ENCODE results near the gene LRIF1. TPM values are rescaled to one million over a fixed set of nuclear protein-coding genes. Genes with fewer than 3 reads are reported as not detected.
A peak's percentile ranks its signal among the peaks of the same experiment; 100 is the strongest.

The LRIF1 gene
- total and polyA plus RNA-seq, 5 experiments from 2014 or later = 22.2 to 26.4 (median 25.9) TPM

DNA sequence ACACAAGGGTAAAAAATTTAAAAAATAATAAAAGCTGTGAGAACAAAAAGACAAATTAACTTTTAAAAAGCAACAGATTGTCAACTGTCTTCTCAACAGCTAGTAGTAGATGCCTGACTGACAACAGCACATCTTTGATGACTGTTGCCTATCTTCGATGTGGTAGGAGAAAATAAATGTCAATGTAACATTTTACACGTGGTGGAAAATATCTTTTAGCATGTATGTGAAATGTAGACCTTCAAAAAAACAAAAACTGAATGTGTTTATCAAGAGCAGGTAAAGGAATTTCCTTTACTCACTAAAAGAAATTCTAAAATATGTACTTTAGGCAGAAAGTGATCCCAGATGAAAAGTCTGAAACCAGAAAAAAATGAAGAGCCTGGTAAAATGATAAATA, 47.9 kb downstream of the LRIF1 start:
- ATAC-seq (no peak), DNase-seq (no peak)
- POLR2A ChIA-PET = no interaction called here
- no peak overlapping the region for H3K4me3 Mint-ChIP-seq
- H3K27me3 Mint-ChIP-seq = peaks cover 0 to 5% (median 2%) of the 10 kb centered on the region in 5 donors
- H3K9me3 Mint-ChIP-seq = peaks cover 0 to 26% (median 15%) of the 10 kb centered on the region in 9 donors
- peaks cover 2 to 15% (median 7%) of the 10 kb centered on the region in 4 donors for H3K4me1 Mint-ChIP-seq
- peaks cover 0 to 11% (median 5%) of the 10 kb centered on the region in 3 donors for H3K36me3 Mint-ChIP-seq
- H3K27ac Mint-ChIP-seq = no peak overlapping the region

DNA sequence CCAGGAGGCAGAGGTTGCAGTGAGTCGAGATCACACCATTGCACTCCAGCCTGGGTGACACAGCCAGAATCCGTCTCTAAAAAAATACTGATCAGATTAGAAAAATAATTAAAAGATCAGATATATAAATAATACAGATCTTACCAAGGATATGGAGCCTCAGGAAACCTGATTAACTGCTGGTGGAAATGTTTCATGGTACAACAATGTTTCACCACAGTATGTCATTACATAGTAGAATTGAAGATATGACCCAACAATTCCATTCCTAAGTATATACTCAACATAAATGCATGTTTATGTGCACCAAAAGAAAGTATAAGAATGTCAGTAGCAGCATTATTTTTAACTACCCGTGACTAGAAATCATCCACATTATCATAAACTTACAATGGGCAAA, 49.0 kb downstream of the LRIF1 start:
- Mint-ChIP-seq H3K27me3 (peaks cover 0 to 5% (median under 1%) of the 10 kb centered on the region in 5 donors), H3K4me3 (no peak overlapping the region), H3K36me3 (peaks cover 0 to 7% (median 3%) of the 10 kb centered on the region in 3 donors), H3K4me1 (peaks cover 3 to 17% (median 9%) of the 10 kb centered on the region in 4 donors), H3K9me3 (peaks cover 0 to 36% (median 23%) of the 10 kb centered on the region in 9 donors), H3K27ac (no peak overlapping the region)
- POLR2A ChIA-PET = no interaction called here
- no peak for ATAC-seq
- no peak for DNase-seq

DNA sequence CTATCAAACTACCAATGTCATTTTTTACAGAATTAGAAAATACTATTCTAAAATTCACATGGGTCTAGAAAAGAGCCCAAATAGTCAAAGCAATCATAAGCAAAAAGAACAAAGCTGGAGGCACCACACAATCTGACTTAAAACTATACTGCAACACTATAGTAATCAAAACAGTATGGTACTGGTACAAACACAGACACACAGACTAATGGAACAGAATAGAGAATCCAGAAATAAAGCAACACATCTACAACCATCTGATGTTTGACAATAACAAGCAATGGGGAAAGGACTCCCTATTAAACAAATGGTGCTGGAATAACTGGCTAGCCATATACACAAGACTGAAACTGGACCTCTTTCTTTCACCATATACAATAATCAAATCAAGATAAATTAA, 50.9 kb downstream of the LRIF1 start:
- ATAC-seq = no peak
- peaks cover 0 to 53% (median 36%) of the 10 kb centered on the region in 9 donors for H3K9me3 Mint-ChIP-seq

DNA sequence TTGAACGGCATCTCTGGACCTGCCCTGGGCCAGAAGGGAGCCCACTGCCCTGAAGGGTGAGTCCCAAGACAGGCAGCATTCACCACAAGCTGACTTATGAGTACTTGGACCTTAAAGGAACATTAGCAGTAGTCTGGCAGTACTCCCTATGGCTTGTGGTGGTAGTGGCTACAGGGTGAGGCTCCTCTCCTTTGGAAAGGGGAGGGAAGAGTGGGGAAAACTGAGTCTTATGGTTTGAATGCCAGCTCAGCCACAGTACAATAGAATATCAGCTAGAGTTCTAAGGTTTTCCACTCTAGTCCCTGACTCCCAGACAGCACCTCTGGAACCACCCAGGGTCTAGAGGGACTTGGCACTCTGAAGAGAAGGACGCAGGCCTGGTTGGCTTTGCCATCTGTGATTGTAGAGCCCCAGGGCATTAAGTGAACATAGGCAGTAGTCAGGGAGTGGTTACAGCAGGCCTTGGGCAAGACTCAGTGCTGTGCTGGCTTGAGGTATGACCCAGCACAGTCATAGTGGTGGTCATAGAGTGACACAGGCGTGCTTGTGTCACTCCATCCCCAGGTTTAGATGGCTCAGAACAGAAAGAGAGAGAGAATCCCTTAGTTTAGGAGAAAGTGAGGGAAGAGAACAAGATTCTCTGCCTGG, 59.7 kb downstream of the LRIF1 start:
- H3K4me3 Mint-ChIP-seq = peak overlapping the region in 1 of 10 donors; percentile 5
- H3K27me3 Mint-ChIP-seq = no peaks in the 10 kb centered on the region
- H3K4me1 Mint-ChIP-seq = peaks cover 12 to 43% (median 24%) of the 10 kb centered on the region in 4 donors
- POLR2A ChIA-PET = interaction anchor here (0.6 to 3.6 kb wide), 4 partner anchors 10 to 54 kb away, joined by 3 to 16 read pairs (median 4); no protein-coding TSS in a partner anchor
- peaks cover 0 to 49% (median 24%) of the 10 kb centered on the region in 9 donors for H3K9me3 Mint-ChIP-seq
- DNase-seq (no peak), ATAC-seq (no peak)
- H3K36me3 Mint-ChIP-seq = peaks cover 21 to 42% (median 30%) of the 10 kb centered on the region in 3 donors
- H3K27ac Mint-ChIP-seq = peak overlapping the region; percentile 28 to 89 (median 66)

More for the DNA sequence above, 50.9 kb downstream of the LRIF1 start:
- no peak for DNase-seq
- H3K4me3 Mint-ChIP-seq = no peak overlapping the region
- H3K4me1 Mint-ChIP-seq = peaks cover 3 to 18% (median 12%) of the 10 kb centered on the region in 4 donors
- POLR2A ChIA-PET = interaction anchor here (0.6 kb wide), 1 partner anchor 45 kb away, joined by 3 read pairs; no protein-coding TSS in a partner anchor
- H3K36me3 Mint-ChIP-seq = peaks cover 0 to 12% (median 3%) of the 10 kb centered on the region in 3 donors
- peaks cover 0 to 3% (median 0%) of the 10 kb centered on the region in 5 donors for H3K27me3 Mint-ChIP-seq
- H3K27ac Mint-ChIP-seq = no peak overlapping the region

DNA sequence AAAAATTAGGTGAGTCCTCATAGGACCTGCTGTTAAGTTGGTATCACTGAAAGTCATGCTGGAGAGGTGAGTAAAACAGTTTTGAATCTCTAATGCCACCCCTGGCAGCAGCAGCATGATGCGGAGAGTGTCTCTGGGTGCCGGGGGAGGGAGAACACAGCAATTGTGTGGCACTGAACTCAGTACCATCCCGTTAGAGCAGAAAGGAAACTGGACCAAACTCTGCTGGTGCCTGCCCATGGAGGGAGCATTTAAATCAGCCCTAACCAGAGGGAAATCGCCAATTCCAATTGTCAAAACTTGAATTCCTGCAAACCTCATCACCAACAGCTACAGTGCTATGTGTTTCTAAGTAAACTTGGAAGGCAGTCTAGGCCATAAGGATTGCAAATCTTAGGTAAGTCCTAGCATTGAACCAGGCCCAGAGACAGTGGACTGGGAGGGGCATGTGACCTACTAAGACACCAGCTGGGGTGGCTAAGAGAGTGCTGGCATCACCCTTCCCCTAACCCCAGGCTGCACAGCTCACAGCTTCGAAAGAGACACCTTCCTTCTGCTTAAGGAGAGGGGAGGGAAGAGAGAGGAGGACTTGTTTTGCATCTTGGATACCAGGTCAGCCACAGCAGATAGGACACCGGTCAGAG, 60.8 kb downstream of the LRIF1 start:
- peak overlapping the region in 1 of 10 donors; percentile 61 for H3K4me3 Mint-ChIP-seq
- H3K36me3 Mint-ChIP-seq = peaks cover 20 to 52% (median 39%) of the 10 kb centered on the region in 3 donors
- DNase-seq (no peak), ATAC-seq (peak in 1 of 2 donors; percentile 13)
- H3K27me3 Mint-ChIP-seq = no peaks in the 10 kb centered on the region
- peak overlapping the region; percentile 44 to 89 (median 64) for H3K27ac Mint-ChIP-seq
- H3K9me3 Mint-ChIP-seq = peaks cover 0 to 38% (median 24%) of the 10 kb centered on the region in 9 donors
- peaks cover 16 to 50% (median 33%) of the 10 kb centered on the region in 4 donors for H3K4me1 Mint-ChIP-seq
- POLR2A ChIA-PET = interaction anchor here (1.0 to 3.6 kb wide), 4 partner anchors 9 to 32 kb away, joined by 3 to 16 read pairs (median 4); no protein-coding TSS in a partner anchor

DNA sequence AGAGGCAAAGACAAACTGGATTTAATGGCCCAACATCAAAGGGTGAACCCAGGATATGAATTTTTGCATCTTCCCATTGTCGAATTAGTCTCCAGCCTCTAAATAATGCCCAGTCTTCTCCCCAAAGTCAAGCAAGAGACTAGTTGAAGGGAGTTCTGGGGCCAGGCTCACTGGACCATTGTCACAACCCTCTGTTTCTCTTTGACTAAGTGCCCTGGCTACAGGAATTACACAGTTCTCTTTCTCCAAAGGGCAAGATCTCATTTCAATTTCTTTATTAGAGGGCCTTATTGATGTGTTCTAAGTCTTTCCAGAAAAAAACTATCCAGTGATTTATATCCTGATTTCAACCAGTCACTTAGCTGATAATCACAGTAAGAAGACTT, 64.3 kb downstream of the LRIF1 start:
- POLR2A ChIA-PET = interaction anchor here (0.9 kb wide), 1 partner anchor 25 kb away, joined by 3 read pairs; no protein-coding TSS in a partner anchor
- H3K4me1 Mint-ChIP-seq = peaks cover 34 to 72% (median 63%) of the 10 kb centered on the region in 4 donors

DNA sequence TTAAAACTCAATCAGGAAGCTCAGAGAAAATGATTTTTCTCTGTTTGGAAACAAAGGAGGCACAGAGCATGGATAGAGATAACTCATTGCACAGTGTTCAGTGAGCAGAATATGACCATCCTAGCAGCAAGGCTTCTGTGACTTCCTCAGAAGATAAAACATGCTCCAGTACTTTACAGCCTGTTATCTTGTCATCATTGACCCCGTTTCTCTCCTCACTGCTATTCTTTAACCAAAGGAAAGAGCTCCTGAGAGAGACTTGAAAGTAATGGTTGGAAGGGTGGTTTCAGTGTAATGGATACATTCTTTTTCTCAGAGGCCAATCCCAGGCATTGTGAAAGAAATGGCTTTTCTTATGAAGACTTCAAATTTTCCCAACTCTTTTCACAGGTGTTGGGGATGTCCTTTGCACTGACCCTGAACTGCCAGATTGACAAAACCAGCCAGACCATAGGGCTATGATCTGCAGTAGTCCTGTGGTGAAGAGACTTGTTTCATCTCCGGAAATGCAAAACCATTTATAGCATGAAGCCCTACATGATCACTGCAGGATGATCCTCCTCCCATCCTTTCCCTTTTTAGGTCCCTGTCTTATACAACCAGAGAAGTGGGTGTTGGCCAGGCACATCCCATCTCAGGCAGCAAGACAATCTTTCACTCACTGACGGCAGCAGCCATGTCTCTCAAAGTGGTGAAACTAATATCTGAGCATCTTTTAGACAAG, 64.8 kb downstream of the LRIF1 start:
- peak overlapping the region; percentile 72 to 98 (median 92) for H3K27ac Mint-ChIP-seq
- H3K36me3 Mint-ChIP-seq = peaks cover 20 to 91% (median 66%) of the 10 kb centered on the region in 3 donors
- peaks cover 37 to 78% (median 67%) of the 10 kb centered on the region in 4 donors for H3K4me1 Mint-ChIP-seq
- no peak for ATAC-seq
- H3K4me3 Mint-ChIP-seq = peak overlapping the region in 3 of 10 donors; percentile 0 to 37 (median 11)
- DNase-seq = no peak
- H3K9me3 Mint-ChIP-seq = peaks cover 0 to 2% (median 0%) of the 10 kb centered on the region in 9 donors
- H3K27me3 Mint-ChIP-seq = no peaks in the 10 kb centered on the region
- POLR2A ChIA-PET = interaction anchor here (0.7 to 1.0 kb wide), 3 partner anchors 23 to 1165 kb away, joined by 3 to 7 read pairs (median 4); no protein-coding TSS in a partner anchor

More for the DNA sequence above, 64.3 kb downstream of the LRIF1 start:
- peaks cover 0 to 6% (median 2%) of the 10 kb centered on the region in 9 donors for H3K9me3 Mint-ChIP-seq
- DNase-seq = no peak
- H3K27me3 Mint-ChIP-seq = no peaks in the 10 kb centered on the region
- H3K27ac Mint-ChIP-seq = peak overlapping the region; percentile 33 to 98 (median 88)
- ATAC-seq = no peak
- H3K36me3 Mint-ChIP-seq = peaks cover 20 to 85% (median 66%) of the 10 kb centered on the region in 3 donors
- H3K4me3 Mint-ChIP-seq = peak overlapping the region in 1 of 10 donors; percentile 25

DNA sequence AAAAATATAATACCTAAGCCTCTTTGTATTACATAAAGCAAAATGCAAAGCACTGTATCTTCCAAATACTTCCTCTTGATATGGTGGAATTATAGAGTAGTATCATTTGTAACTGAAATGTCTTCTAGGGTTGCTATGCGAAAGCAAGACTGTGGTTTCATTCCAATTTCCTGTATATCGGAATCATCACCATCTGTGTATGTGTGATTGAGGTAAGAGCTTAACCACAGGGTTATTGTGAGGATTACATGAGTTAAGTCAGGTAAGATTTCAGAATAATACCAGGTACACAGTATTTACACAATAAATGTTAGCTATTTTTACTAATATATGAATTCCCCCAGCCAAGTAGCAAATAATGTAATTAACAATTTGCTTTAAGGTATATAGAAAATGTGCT, 66.0 kb downstream of the LRIF1 start:
- peak; percentile 58 to 68 for ATAC-seq
- Mint-ChIP-seq H3K36me3 (peaks cover 19 to 92% (median 73%) of the 10 kb centered on the region in 3 donors), H3K9me3 (no peaks in the 10 kb centered on the region), H3K4me3 (peak overlapping the region in 6 of 10 donors; percentile 11 to 74 (median 40)), H3K27ac (peak overlapping the region; percentile 84 to 98 (median 96)), H3K4me1 (peaks cover 44 to 84% (median 74%) of the 10 kb centered on the region in 4 donors), H3K27me3 (no peaks in the 10 kb centered on the region)
- POLR2A ChIA-PET = interaction anchor here (0.6 to 1.5 kb wide), 4 partner anchors 22 to 111 kb away, joined by 3 to 7 read pairs (median 4); partner anchors contain the start of gene CD53
- DNase-seq = peak in 2 of 10 donors; percentile 42 to 53

Other genes with a start within 250 kb of the LRIF1 start
- 100 to 1,000 TPM; 295 to 313 TPM for gene CD53, start 90.8 kb downstream of the LRIF1 start, total RNA-seq
- gene CD53, start 90.8 kb downstream of the LRIF1 start, polyA plus RNA-seq = 100 to 1,000 TPM; 619 to 909 (median 820) TPM
- 10 to 100 TPM; 50.5 to 51.3 TPM for gene DRAM2, start 176.2 kb upstream of the LRIF1 start, total RNA-seq
- gene DRAM2, start 176.2 kb upstream of the LRIF1 start, polyA plus RNA-seq = 10 to 100 TPM; 84.3 to 95.3 (median 91.2) TPM
- 10 to 100 TPM; 55.9 to 59.9 TPM for gene CEPT1, start 176.3 kb upstream of the LRIF1 start, total RNA-seq
- gene CEPT1, start 176.3 kb upstream of the LRIF1 start, polyA plus RNA-seq = 10 to 100 TPM; 18.0 to 28.6 (median 27.2) TPM
- gene DENND2D, start 236.7 kb upstream of the LRIF1 start, total RNA-seq = 100 to 1,000 TPM; 274 to 289 TPM
- 100 to 1,000 TPM; 161 to 395 (median 225) TPM for gene DENND2D, start 236.7 kb upstream of the LRIF1 start, polyA plus RNA-seq

Measured in naive thymus-derived CD8-positive, alpha-beta T cell (primary cell).